Esophagus squamous epithelium (tissue), 4 donors: Measurements from ENCODE around the gene A1BG.

ENCODE experiments used
- POLR2A ChIP-seq, 4 donors: fragments of 450-650 bp; IDR thresholded peaks; one replicate each; pipeline ENCODE4 v1.6.1; 2017; ENCODE audit warnings: antibody characterized with exemption in 4 of 4, mild to moderate bottlenecking in 4 of 4, moderate library complexity in 3 of 4
- TF ChIP-seq, protein P1 (sequence below), 6 experiments: fragments of 450-650 bp in 4 of 6; fragments of 200-600 bp in 2 of 6; sonication (generic) in 2 of 6; IDR thresholded peaks; one replicate each; pipeline ENCODE4 v1.5.1; 2016 to 2019; ENCODE audit warnings: antibody characterized with exemption in 6 of 6, mild to moderate bottlenecking in 4 of 6, moderate library complexity in 4 of 6

DNA sequence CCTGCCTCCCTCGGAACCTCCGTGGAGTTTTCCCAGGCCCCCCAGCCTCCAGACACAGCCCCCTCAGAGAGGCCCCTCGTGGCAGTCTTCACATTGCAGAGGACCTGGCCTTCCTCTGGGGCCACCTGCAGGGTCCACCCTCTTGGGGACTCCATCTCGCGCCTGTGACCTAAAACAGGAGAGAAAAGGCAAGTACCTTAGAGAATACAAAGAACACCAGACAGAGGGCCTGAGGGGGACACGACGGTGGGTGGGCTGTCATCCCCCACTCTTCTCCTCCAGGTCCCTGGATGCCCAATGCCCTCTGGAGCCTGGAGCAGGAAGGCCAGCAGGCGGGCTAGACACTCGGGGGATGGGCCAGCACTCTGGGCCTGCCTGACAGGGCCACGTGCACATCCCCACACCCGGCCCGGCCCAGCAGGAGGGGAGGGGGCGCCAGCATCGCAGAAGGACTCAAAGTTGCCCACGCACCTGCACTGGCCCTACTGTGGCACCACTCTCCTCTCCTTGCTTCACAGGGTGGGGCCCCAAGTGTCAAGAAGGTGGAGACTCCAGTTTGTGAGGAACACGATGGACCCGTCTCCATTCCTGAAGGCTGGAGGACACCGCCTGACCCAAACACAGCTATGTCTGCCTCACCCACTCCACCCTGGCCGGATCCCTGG lies 4.3 kb upstream of the A1BG start:
- TF ChIP-seq, protein P1, sequence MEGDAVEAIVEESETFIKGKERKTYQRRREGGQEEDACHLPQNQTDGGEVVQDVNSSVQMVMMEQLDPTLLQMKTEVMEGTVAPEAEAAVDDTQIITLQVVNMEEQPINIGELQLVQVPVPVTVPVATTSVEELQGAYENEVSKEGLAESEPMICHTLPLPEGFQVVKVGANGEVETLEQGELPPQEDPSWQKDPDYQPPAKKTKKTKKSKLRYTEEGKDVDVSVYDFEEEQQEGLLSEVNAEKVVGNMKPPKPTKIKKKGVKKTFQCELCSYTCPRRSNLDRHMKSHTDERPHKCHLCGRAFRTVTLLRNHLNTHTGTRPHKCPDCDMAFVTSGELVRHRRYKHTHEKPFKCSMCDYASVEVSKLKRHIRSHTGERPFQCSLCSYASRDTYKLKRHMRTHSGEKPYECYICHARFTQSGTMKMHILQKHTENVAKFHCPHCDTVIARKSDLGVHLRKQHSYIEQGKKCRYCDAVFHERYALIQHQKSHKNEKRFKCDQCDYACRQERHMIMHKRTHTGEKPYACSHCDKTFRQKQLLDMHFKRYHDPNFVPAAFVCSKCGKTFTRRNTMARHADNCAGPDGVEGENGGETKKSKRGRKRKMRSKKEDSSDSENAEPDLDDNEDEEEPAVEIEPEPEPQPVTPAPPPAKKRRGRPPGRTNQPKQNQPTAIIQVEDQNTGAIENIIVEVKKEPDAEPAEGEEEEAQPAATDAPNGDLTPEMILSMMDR (IDR thresholded peaks at IDR 0.05), result no peak
- TF ChIP-seq POLR2A (IDR thresholded peaks at IDR 0.05), result no peak
